IMR-90 (cell line): ENCODE measurements around the gene PFKP. TPM values are rescaled to one million over a fixed set of nuclear protein-coding genes. Genes with fewer than 3 reads are reported as not detected.

ENCODE experiments used
- ATAC-seq: fragments of 200-7000 bp; cut with Tn5 transposase; 2 replicates; pipeline ENCODE4 v1.9.1; 2020; ENCODE audit warnings: low read depth, mild to moderate bottlenecking, moderate library complexity
- BruUV-seq: library from RNA; stranded (reverse); fragments of 400-500 nt; replicated peaks from 2 replicates; lab custom pipeline; 2021; lab: Mats Ljungman, UMichigan
- CTCF ChIA-PET: fragments of 300-600 bp; formaldehyde crosslinking; extraction: SDS; loops from one replicate; lab custom pipeline; 2021; ENCODE audit warnings: antibody characterized with exemption; lab: Yijun Ruan, JAX
- POLR2A ChIA-PET: fragments of 300-600 bp; sonication (Branson Sonifier 250); formaldehyde crosslinking; loops from one replicate; lab custom pipeline; 2022; ENCODE audit warnings: antibody characterized with exemption; ENCODE audit not compliant: unreplicated experiment; lab: Charles Lee
- DNase-seq: peaks from one replicate; pipeline ENCODE4 v3.0.0; 2013
- H2AFZ ChIP-seq: replicated peaks from 2 replicates; pipeline ENCODE3; 2013; ENCODE audit warnings: low read length, mild to moderate bottlenecking; ENCODE audit not compliant: poor library complexity
- H2AK5ac ChIP-seq: 2 replicates; pipeline ENCODE4 v1.6.1; 2013; ENCODE audit warnings: low read depth, low read length, inconsistent platforms
- H2AK9ac ChIP-seq: replicated peaks from 2 replicates; pipeline ENCODE3; 2013; ENCODE audit warnings: mild to moderate bottlenecking, low read depth, low read length, moderate library complexity; ENCODE audit not compliant: poor library complexity
- H2BK120ac ChIP-seq: 2 replicates; pipeline ENCODE4 v1.6.1; 2013; ENCODE audit warnings: low read depth, low read length, inconsistent platforms
- H2BK15ac ChIP-seq: 3 replicates; pipeline ENCODE4 v1.6.1; 2013; ENCODE audit warnings: low read depth, low read length, inconsistent platforms
- H2BK20ac ChIP-seq: 2 replicates; pipeline ENCODE4 v1.6.1; 2013; ENCODE audit warnings: low read depth, mild to moderate bottlenecking, inconsistent platforms, low read length, moderate library complexity
- H2BK5ac ChIP-seq: 2 replicates; pipeline ENCODE4 v1.6.1; 2013; ENCODE audit warnings: mild to moderate bottlenecking, low read depth, low read length, inconsistent platforms; ENCODE audit not compliant: poor library complexity, severe bottlenecking
- H3K14ac ChIP-seq: replicated peaks from 2 replicates; pipeline ENCODE4 v1.6.1; 2013; ENCODE audit warnings: low read depth, low read length, inconsistent platforms
- H3K18ac ChIP-seq: 2 replicates; pipeline ENCODE4 v1.6.1; 2013; ENCODE audit warnings: low read depth, low read length, control low read depth
- H3K23ac ChIP-seq: 2 replicates; pipeline ENCODE4 v1.6.1; 2013; ENCODE audit warnings: low read depth, low read length, inconsistent platforms
- H3K27ac ChIP-seq: 2 replicates; pipeline ENCODE4 v1.5.1; 2013; ENCODE audit warnings: mild to moderate bottlenecking, control low read depth, low read length; ENCODE audit not compliant: insufficient read depth
- H3K27me3 ChIP-seq: 2 replicates; pipeline ENCODE4 v1.6.1; 2013; ENCODE audit warnings: low read length; ENCODE audit not compliant: control insufficient read depth, insufficient read depth
- H3K36me3 ChIP-seq: 2 replicates; pipeline ENCODE4 v1.6.1; 2013; ENCODE audit warnings: low read length, mixed read lengths; ENCODE audit not compliant: control insufficient read depth, insufficient read depth
- H3K4ac ChIP-seq: 2 replicates; pipeline ENCODE4 v1.6.1; 2013; ENCODE audit warnings: low read depth, low read length, inconsistent platforms
- H3K4me1 ChIP-seq: 2 replicates; pipeline ENCODE4 v1.6.1; 2013; ENCODE audit warnings: low read length, mixed read lengths; ENCODE audit not compliant: control insufficient read depth, insufficient read depth
- H3K4me2 ChIP-seq: 2 replicates; pipeline ENCODE4 v1.6.1; 2013; ENCODE audit warnings: low read depth, mild to moderate bottlenecking, control low read depth, low read length, moderate library complexity
- H3K4me3 ChIP-seq: 2 replicates; pipeline ENCODE4 v1.5.1; 2013; ENCODE audit warnings: low read depth, mild to moderate bottlenecking, control low read depth, low read length, moderate library complexity; ENCODE audit not compliant: insufficient read depth
- H3K56ac ChIP-seq: 2 replicates; pipeline ENCODE4 v1.6.1; 2013; ENCODE audit warnings: low read length, inconsistent platforms; ENCODE audit not compliant: insufficient read depth; ENCODE audit errors: extremely low read depth
- H3K79me1 ChIP-seq, 2 experiments: 2 replicates each; pipeline ENCODE4 v1.6.1; 2013; ENCODE audit warnings: low read length in 2 of 2, inconsistent platforms in 1 of 2, low read depth in 1 of 2
- H3K9ac ChIP-seq: 2 replicates; pipeline ENCODE4 v1.6.1; 2013; ENCODE audit warnings: low read depth, low read length, control low read depth
- H3K9me1 ChIP-seq: 2 replicates; pipeline ENCODE4 v1.6.1; 2013; ENCODE audit warnings: low read length, inconsistent platforms; ENCODE audit not compliant: insufficient read depth
- H3K9me3 ChIP-seq: 2 replicates; pipeline ENCODE4 v1.6.1; 2013; ENCODE audit warnings: low read length; ENCODE audit not compliant: control insufficient read depth, insufficient read depth
- H4K20me1 ChIP-seq: 2 replicates; pipeline ENCODE4 v1.6.1; 2013; ENCODE audit warnings: low read length, inconsistent platforms; ENCODE audit not compliant: insufficient read depth
- H4K5ac ChIP-seq: 2 replicates; pipeline ENCODE4 v1.6.1; 2013; ENCODE audit warnings: mild to moderate bottlenecking, low read depth, low read length, control low read depth
- H4K8ac ChIP-seq, 2 experiments: 2 replicates each; pipeline ENCODE4 v1.6.1; 2013; ENCODE audit warnings: low read depth in 2 of 2, low read length in 2 of 2, control low read depth in 1 of 2, inconsistent platforms in 1 of 2
- H4K91ac ChIP-seq: 2 replicates; pipeline ENCODE4 v1.6.1; 2013; ENCODE audit warnings: low read depth, low read length, inconsistent platforms; ENCODE audit not compliant: insufficient read depth
- BHLHE40 ChIP-seq: fragments of 150-350 bp; IDR thresholded peaks from 2 replicates; pipeline ENCODE4 v1.6.1; 2016; ENCODE audit warnings: mild to moderate bottlenecking, low read depth, low read length
- CEBPB ChIP-seq: IDR thresholded peaks from 2 replicates; pipeline ENCODE4 v1.6.1; 2012; ENCODE audit warnings: low read depth, low read length, improper control_type of control experiment
- CHD1 ChIP-seq: IDR thresholded peaks from 2 replicates; pipeline ENCODE4 v1.6.1; 2012; ENCODE audit warnings: low read depth, low read length, improper control_type of control experiment
- CTCF ChIP-seq: conservative IDR thresholded peaks from 2 replicates; pipeline ENCODE4 v1.5.1; 2012; ENCODE audit warnings: mild to moderate bottlenecking, low read depth, low read length, improper control_type of control experiment
- FOS ChIP-seq: fragments of 150-350 bp; IDR thresholded peaks from 2 replicates; pipeline ENCODE4 v1.6.1; 2016; ENCODE audit warnings: low read depth, low read length
- MAFK ChIP-seq: IDR thresholded peaks from 2 replicates; pipeline ENCODE4 v1.6.1; 2012; ENCODE audit warnings: low read depth, low read length, improper control_type of control experiment
- MAZ ChIP-seq: IDR thresholded peaks from 2 replicates; pipeline ENCODE4 v1.6.1; 2012; ENCODE audit warnings: low read depth, mild to moderate bottlenecking, low read length, improper control_type of control experiment, moderate library complexity, borderline replicate concordance
- MXI1 ChIP-seq: IDR thresholded peaks from 2 replicates; pipeline ENCODE4 v1.6.1; 2012; ENCODE audit warnings: low read depth, mild to moderate bottlenecking, low read length, moderate library complexity, borderline replicate concordance
- NFE2L2 ChIP-seq: fragments of 150-350 bp; IDR thresholded peaks from 2 replicates; pipeline ENCODE4 v1.6.1; 2016; ENCODE audit warnings: low read depth, mild to moderate bottlenecking, low read length
- POLR2A ChIP-seq: IDR thresholded peaks from 2 replicates; pipeline ENCODE4 v1.6.1; 2012; ENCODE audit warnings: mild to moderate bottlenecking, low read depth, low read length
- RAD21 ChIP-seq: IDR thresholded peaks from 2 replicates; pipeline ENCODE4 v1.6.1; 2012; ENCODE audit warnings: low read length, improper control_type of control experiment
- RCOR1 ChIP-seq: IDR thresholded peaks from 2 replicates; pipeline ENCODE4 v1.6.1; 2012; ENCODE audit warnings: mild to moderate bottlenecking, low read length, improper control_type of control experiment; ENCODE audit not compliant: insufficient replicate concordance
- RFX5 ChIP-seq: IDR thresholded peaks from 2 replicates; pipeline ENCODE4 v1.8.0; 2012; ENCODE audit warnings: low read depth, mild to moderate bottlenecking, low read length, moderate library complexity
- SMC3 ChIP-seq: fragments of 150-350 bp; IDR thresholded peaks from 2 replicates; pipeline ENCODE4 v1.6.1; 2016; ENCODE audit warnings: low read depth, mild to moderate bottlenecking, antibody characterized with exemption, low read length, moderate library complexity
- whole genome bisulfite sequencing, 2 experiments: methylation state at CpG; one replicate each; pipeline versions ENCODE4 v1.1.5 to v1.1.7; 2013; ENCODE audit warnings: missing lambda C conversion rate in 2 of 2; ENCODE audit not compliant: insufficient read length in 1 of 2; ENCODE audit errors: extremely low coverage in 2 of 2; 5-methylcytosine and 5-hydroxymethylcytosine counted together
- dilution Hi-C: fragments of 300-500 bp; cut with HindIII; formaldehyde crosslinking; loops from one replicate; pipeline ENCODE4 v1.14.3; 2018; ENCODE audit warnings: low sequenced_read_pairs; ENCODE audit not compliant: unreplicated experiment
- in situ Hi-C: fragments of 300-500 bp; cut with MboI; formaldehyde crosslinking; loops from 3 replicates; pipeline ENCODE4 v1.14.3; 2019; ENCODE audit warnings: low sequenced_read_pairs, inconsistent platforms, mixed read lengths
- intact Hi-C: fragments of 100-400 bp; cut with micrococcal nuclease; formaldehyde crosslinking; loops from 2 replicates; pipeline ENCODE4 v1.10.0; 2022
- polyA plus RNA-seq, 3 experiments: library from polyadenylated mRNA; depleted of rRNA; stranded (reverse); fragments of >200 nt; gene quantifications; 2 replicates each; pipeline ENCODE4 v1.2.3, GENCODE V29; 2012; ENCODE audit warnings: low replicate concordance in 1 of 3
- total RNA-seq: library from RNA; depleted of rRNA; stranded (reverse); fragments of >200 nt; gene quantifications from 2 replicates; pipeline ENCODE4 v1.2.3, GENCODE V29; 2012
- TF ChIP-seq, protein P1 (sequence below): fragments of 150-350 bp; IDR thresholded peaks from 2 replicates; pipeline ENCODE4 v1.6.1; 2017; ENCODE audit warnings: mild to moderate bottlenecking, antibody characterized with exemption, low read length, low read depth

Gene PFKP
- total and polyA plus RNA-seq, 2 of the 4 experiments (the other 2 are of a cell fraction), result 223 to 294 TPM

DNA sequence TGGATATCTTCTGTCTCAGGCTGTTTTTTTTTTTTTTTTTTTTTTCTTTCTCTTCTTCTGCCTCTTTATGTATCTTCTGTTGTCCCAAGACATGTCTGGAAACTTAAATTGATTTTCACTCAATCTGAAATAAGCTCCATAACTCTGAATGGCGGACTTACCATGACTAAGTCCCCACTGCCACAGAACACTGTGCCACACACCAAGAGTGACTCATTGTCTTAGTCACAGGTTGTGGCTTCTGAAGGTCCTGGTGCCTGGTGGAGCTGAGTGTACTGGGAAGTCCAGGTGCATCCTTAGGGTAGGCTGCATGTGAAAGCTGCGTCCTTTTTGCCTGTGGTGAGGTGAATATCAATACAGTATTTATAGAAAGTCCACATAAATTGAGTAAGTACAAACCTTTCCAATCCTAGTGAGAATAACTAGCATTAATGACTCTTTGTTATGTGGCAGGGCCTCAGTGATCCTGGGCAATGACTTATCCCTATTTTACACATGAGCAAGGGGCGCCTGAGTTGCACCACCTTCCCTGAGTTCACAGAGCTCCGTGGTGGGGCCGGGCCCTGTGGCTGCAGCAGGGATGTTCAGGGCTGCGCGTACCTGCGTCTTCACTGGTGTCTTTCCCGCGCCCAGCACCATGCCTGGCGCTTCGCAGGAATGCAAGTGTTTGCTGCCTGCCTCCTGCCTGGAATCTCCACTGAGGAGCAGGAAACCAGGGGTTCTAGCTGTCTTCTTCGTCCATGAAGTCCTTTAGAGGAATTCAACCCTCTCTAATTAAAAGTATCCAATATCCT, 4.3 kb downstream of the PFKP start:
- peak overlapping the region; percentile 45 for H3K4me2 ChIP-seq
- in situ Hi-C loops (no loop called here), dilution Hi-C loops (no loop called here), intact Hi-C loops (no loop called here)
- H3K4ac ChIP-seq, result no peak overlapping the region
- H3K79me1 ChIP-seq, result peaks cover 6 to 69% of the 10 kb centered on the region in 2 experiments; a peak in 3 of 4 replicates
- H4K5ac ChIP-seq, result no peak overlapping the region
- H3K14ac ChIP-seq, result no peak overlapping the region; the same call in 1 of the 2 replicates
- no peak overlapping the region for H3K9ac ChIP-seq
- H3K9me3 ChIP-seq, result no peaks in the 10 kb centered on the region
- BruUV-seq, result no TSS peak
- peaks cover 41% of the 10 kb centered on the region for H3K9me1 ChIP-seq
- H2AK9ac ChIP-seq, result no peak overlapping the region
- no peak overlapping the region for H4K91ac ChIP-seq
- peak overlapping the region; percentile 62; the same call in 1 of the 2 replicates for H3K23ac ChIP-seq
- no peaks in the 10 kb centered on the region for H3K27me3 ChIP-seq
- peaks cover 25% of the 10 kb centered on the region for H3K4me1 ChIP-seq
- H4K20me1 ChIP-seq, result peaks cover 69% of the 10 kb centered on the region
- ChIA-PET CTCF (no interaction called here), POLR2A (interaction anchor here (0.7 to 1.0 kb wide), 2 partner anchors 26 to 1816 kb away, joined by 4 to 14 read pairs; no protein-coding TSS in a partner anchor)
- ATAC-seq (no peak; the same call in 1 of the 2 replicates), DNase-seq (peak; percentile 96)
- H2AFZ ChIP-seq, result no peak overlapping the region
- no peak overlapping the region for H2AK5ac ChIP-seq
- no peak overlapping the region for H2BK15ac ChIP-seq
- WGBS, 2 experiments, result 100% methylated on average over 1 of the region's 13 CpGs; no CpG with 5 or more reads in 1 of the 2 experiments
- no peak overlapping the region for H3K56ac ChIP-seq
- H3K36me3 ChIP-seq, result peaks cover 44% of the 10 kb centered on the region
- peak overlapping the region; percentile 59 for H2BK5ac ChIP-seq
- H3K18ac ChIP-seq, result no peak overlapping the region
- H3K27ac ChIP-seq, result no peak overlapping the region
- no peak overlapping the region for H2BK20ac ChIP-seq
- H4K8ac ChIP-seq, result 0 out of 4 replicates have a peak overlapping the region, but pooled peaks of 1 of the 2 experiments have one; percentile 9
- H2BK120ac ChIP-seq, result no peak overlapping the region
- H3K4me3 ChIP-seq, result no peak overlapping the region
- TF ChIP-seq, protein P1, sequence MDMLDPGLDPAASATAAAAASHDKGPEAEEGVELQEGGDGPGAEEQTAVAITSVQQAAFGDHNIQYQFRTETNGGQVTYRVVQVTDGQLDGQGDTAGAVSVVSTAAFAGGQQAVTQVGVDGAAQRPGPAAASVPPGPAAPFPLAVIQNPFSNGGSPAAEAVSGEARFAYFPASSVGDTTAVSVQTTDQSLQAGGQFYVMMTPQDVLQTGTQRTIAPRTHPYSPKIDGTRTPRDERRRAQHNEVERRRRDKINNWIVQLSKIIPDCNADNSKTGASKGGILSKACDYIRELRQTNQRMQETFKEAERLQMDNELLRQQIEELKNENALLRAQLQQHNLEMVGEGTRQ, result no peak
- TF ChIP-seq MAFK (no peak), MAZ (no peak), MXI1 (no peak), FOS (peak; percentile 89), RAD21 (no peak), RFX5 (no peak), SMC3 (no peak), POLR2A (peak; percentile 24; the same call in 1 of the 2 replicates), CEBPB (no peak), NFE2L2 (no peak), CHD1 (no peak), BHLHE40 (peak; percentile 40; the same call in 1 of the 2 replicates), RCOR1 (no peak), CTCF (no peak)
